Transverse colon (tissue), 4 donors: ENCODE results near the gene DOCK1. TPM values are rescaled to one million over a fixed set of nuclear protein-coding genes. Genes with fewer than 3 reads are reported as not detected.

ENCODE experiments used
- DNase-seq: peaks from one replicate; pipeline ENCODE4 v3.0.0-alpha.2; 2019
- H3K27ac ChIP-seq, 4 donors: fragments of 200-600 bp; sonication (generic); 2 replicates each; pipeline ENCODE4 v1.5.1; 2016 to 2018; ENCODE audit warnings: inconsistent platforms in 4 of 4
- H3K27me3 ChIP-seq: fragments of 200-600 bp; sonication (generic); 2 replicates; pipeline ENCODE4 v1.5.1; 2017; ENCODE audit warnings: inconsistent platforms
- H3K36me3 ChIP-seq, 4 donors: fragments of 200-600 bp; sonication (generic); 2 replicates each; pipeline ENCODE4 v1.5.1; 2017 to 2019; ENCODE audit warnings: inconsistent platforms in 4 of 4
- H3K4me1 ChIP-seq, 4 donors: fragments of 200-600 bp; sonication (generic); 2 replicates each; pipeline ENCODE4 v1.5.1; 2017 to 2020; ENCODE audit warnings: inconsistent platforms in 4 of 4
- H3K4me3 ChIP-seq, 4 donors: fragments of 200-600 bp; sonication (generic); 1 replicate in 1 of 4; 2 replicates in 3 of 4; pipeline versions ENCODE4 v1.5.1 to v1.6.1; 2017 to 2019; ENCODE audit warnings: inconsistent platforms in 4 of 4
- H3K9me3 ChIP-seq, 2 donors: fragments of 200-600 bp; sonication (generic); 2 replicates each; pipeline ENCODE4 v1.5.1; 2017 to 2019; ENCODE audit warnings: inconsistent platforms in 2 of 2
- EP300 ChIP-seq: sonication (generic); formaldehyde crosslinking; IDR thresholded peaks from one replicate; pipeline ENCODE4 v1.6.1; 2017; ENCODE audit warnings: antibody characterized with exemption, low read depth
- POLR2A ChIP-seq: fragments of 450-650 bp; IDR thresholded peaks from one replicate; pipeline ENCODE4 v1.6.1; 2016; ENCODE audit warnings: antibody characterized with exemption, mild to moderate bottlenecking, moderate library complexity
- POLR2AphosphoS5 ChIP-seq, 3 donors: sonication (generic); formaldehyde crosslinking; IDR thresholded peaks; one replicate each; pipeline ENCODE4 v1.6.1; 2016; ENCODE audit warnings: antibody characterized with exemption in 3 of 3
- WGBS, 2 donors: methylation state at CpG; one replicate each; pipeline ENCODE4 v1.1.5; 2018; ENCODE audit warnings: low coverage in 1 of 2; 5-methylcytosine and 5-hydroxymethylcytosine counted together
- in situ Hi-C, 4 donors: fragments of 200-750 bp; cut with MboI; loops; one replicate each; pipeline versions ENCODE4 v1.15.0 to v1.15.1; 2017; ENCODE audit warnings: low sequenced_read_pairs in 3 of 4, low pct_ligation_motif_present in 1 of 4, low pct_unique_long_range_greater_than_20kb in 1 of 4
- intact Hi-C: fragments of 100-400 bp; cut with DNase I; formaldehyde crosslinking; loops from one replicate; pipeline ENCODE4 v1.15.1; 2023; ENCODE audit warnings: low total_unique reads
- total RNA-seq, 4 donors: library from RNA; depleted of rRNA; stranded (reverse); fragments of >200 nt; gene quantifications; one replicate each; pipeline ENCODE4 v1.1.0, GENCODE V29; 2016
- TF ChIP-seq, protein P1 (sequence below), 5 experiments: fragments of 200-600 bp in 3 of 5; fragments of 450-650 bp in 2 of 5; sonication (generic) in 3 of 5; IDR thresholded peaks; 1 replicate in 2 of 5; 2 replicates in 3 of 5; pipeline ENCODE4 v1.5.1; 2016 to 2017; ENCODE audit warnings: antibody characterized with exemption in 5 of 5, inconsistent platforms in 3 of 5, mild to moderate bottlenecking in 2 of 5, moderate library complexity in 1 of 5

Gene DOCK1
- total RNA-seq, 4 donors from 2014 or later, result 75.1 to 200 (median 92.5) TPM

DNA sequence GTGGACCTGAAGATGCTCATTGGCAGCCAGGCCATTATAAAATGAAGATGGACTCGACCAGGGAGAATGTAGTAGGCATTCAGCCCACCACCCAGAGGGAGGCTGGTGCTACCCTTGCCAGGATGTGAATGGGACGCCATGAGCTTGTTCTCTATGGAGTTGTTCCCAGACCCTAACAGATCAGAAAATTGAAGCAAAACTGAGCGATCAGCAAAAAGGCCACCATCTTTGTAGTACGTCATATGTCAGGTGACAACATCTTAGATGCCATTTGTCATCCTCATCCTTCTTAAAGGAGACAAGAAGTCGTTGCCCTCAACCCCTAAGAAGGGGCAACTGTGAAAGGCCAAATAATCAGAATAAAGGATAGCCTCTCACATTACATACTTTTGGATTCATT is 61.7 kb downstream of the DOCK1 start:
- no peaks in the 10 kb centered on the region for H3K27me3 ChIP-seq
- intact Hi-C loops (no loop called here), in situ Hi-C loops (no loop called here)
- no peaks in the 10 kb centered on the region for H3K4me1 ChIP-seq
- DNase-seq, result no peak
- TF ChIP-seq, protein P1, sequence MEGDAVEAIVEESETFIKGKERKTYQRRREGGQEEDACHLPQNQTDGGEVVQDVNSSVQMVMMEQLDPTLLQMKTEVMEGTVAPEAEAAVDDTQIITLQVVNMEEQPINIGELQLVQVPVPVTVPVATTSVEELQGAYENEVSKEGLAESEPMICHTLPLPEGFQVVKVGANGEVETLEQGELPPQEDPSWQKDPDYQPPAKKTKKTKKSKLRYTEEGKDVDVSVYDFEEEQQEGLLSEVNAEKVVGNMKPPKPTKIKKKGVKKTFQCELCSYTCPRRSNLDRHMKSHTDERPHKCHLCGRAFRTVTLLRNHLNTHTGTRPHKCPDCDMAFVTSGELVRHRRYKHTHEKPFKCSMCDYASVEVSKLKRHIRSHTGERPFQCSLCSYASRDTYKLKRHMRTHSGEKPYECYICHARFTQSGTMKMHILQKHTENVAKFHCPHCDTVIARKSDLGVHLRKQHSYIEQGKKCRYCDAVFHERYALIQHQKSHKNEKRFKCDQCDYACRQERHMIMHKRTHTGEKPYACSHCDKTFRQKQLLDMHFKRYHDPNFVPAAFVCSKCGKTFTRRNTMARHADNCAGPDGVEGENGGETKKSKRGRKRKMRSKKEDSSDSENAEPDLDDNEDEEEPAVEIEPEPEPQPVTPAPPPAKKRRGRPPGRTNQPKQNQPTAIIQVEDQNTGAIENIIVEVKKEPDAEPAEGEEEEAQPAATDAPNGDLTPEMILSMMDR (IDR thresholded peaks at IDR 0.05), result no peak
- TF ChIP-seq POLR2A (no peak), POLR2AphosphoS5 (IDR thresholded peaks at IDR 0.05) (no peak), EP300 (no peak)
- H3K4me3 ChIP-seq, result no peak overlapping the region
- WGBS, 2 donors, result 94 to 100% methylated on average over 1 to 5 of the region's 5 CpGs
- H3K9me3 ChIP-seq, result no peaks in the 10 kb centered on the region
- no peaks in the 10 kb centered on the region for H3K36me3 ChIP-seq
- no peak overlapping the region for H3K27ac ChIP-seq

DNA sequence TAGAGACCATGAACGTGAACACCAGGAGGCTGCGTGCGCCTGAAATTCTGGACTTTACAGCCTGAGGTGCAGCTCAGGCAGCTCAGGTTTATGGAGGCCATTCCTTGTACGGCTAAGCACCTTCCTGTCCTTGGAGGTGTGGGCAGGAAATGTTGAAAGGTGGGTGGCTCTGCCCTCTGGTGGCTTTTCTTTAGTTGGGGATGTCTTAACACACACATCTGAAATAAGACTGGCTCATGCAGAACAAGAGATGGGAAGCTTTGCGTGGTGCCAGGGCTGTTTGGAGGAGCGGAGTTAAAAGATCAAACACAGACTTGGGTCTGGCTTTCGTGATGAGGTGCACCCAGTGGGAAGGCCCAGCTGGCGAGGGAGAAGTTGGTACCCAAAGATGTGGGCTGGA is 64.1 kb downstream of the DOCK1 start:
- Histone ChIP-seq H3K4me1 (peaks cover 0 to 4% (median 0%) of the 10 kb centered on the region in 4 donors), H3K27me3 (no peaks in the 10 kb centered on the region), H3K27ac (no peak overlapping the region), H3K9me3 (no peaks in the 10 kb centered on the region), H3K4me3 (no peak overlapping the region), H3K36me3 (no peaks in the 10 kb centered on the region)
- DNase-seq, result peak; percentile 36
- TF ChIP-seq, protein P1 (IDR thresholded peaks at IDR 0.05), result peak in 3 of 5 experiments; percentile 21 to 40 (median 27)
- TF ChIP-seq POLR2A, result no peak
- WGBS, 2 donors, result 81 to 100% methylated on average over 1 to 8 of the region's 8 CpGs
- intact Hi-C loops, result no loop called here
- in situ Hi-C loops, result no loop called here

DNA sequence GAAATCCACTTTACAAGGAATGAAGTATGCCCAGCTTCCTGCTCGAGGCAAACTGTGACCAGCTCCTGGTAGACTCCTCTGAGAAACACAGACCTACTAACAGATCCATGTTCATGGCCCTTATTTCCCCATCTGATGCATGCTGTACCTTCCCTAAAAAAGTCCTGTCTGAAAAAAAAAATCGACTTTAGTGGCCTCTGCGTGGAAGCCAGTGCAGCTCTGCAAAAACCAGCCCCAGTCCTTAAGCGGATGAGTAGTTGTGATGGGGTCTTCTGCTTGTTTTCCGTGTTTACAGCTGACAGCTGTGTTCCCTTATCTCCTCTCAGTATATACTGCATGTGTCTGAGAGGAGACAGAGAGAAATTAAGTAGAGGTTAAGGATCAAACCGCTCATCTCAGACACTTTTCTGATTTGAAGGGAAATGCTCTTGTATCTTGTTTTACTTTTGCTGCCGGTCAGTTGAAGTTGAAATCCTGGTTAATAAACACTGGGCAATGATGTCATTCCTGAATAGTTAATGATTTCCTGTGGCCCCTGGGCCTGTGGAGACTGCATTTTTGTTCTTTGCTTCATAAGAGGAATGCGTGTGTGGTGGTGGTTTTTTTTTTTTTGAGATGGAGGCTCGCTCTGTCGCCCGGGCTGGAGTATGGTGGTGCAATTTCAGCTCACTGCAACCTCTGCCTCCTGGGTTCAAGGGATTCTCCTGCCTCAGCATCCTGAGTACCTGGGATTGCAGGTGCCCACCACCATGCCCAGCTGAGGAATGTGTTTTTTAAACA is 67.6 kb downstream of the DOCK1 start:
- Histone ChIP-seq H3K36me3 (no peaks in the 10 kb centered on the region), H3K4me3 (no peak overlapping the region), H3K27ac (peak overlapping the region in 3 of 4 donors; percentile 8 to 30 (median 20)), H3K9me3 (no peaks in the 10 kb centered on the region), H3K4me1 (peaks cover 0 to 4% (median 0%) of the 10 kb centered on the region in 4 donors), H3K27me3 (no peaks in the 10 kb centered on the region)
- TF ChIP-seq POLR2AphosphoS5 (IDR thresholded peaks at IDR 0.05) (no peak), POLR2A (no peak), EP300 (no peak)
- TF ChIP-seq, protein P1 (IDR thresholded peaks at IDR 0.05), result no peak
- intact Hi-C loops, result no loop called here
- DNase-seq, result no peak
- 37 to 52% methylated on average over 7 to 11 of the region's 11 CpGs for WGBS, 2 donors
- in situ Hi-C loops, result no loop called here

DNA sequence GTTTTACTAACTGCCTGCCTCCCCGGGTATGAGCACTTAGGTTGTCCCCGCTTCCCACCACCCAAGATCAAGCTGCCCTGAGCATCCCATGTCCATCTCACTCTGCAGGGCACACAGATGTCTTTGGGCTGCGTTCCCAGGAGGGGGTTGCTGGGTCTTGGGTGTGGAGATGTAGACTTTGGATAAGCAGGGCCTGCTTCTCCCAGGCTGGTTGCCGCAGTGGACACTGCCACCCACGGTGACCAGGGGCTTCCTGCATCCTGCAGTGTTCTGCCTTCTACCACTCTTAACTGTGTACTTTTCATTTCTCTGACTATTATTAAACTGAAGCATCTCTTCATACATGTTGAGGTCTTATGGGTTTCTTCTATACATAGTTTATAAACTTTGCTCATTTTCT is 70.0 kb downstream of the DOCK1 start:
- in situ Hi-C loops, result no loop called here
- no peaks in the 10 kb centered on the region for H3K9me3 ChIP-seq
- DNase-seq, result no peak
- 83% methylated on average over 5 of the region's 5 CpGs; no CpG with 5 or more reads in 1 of the 2 donors for WGBS, 2 donors
- H3K4me3 ChIP-seq, result no peak overlapping the region
- intact Hi-C loops, result no loop called here
- H3K27me3 ChIP-seq, result no peaks in the 10 kb centered on the region
- TF ChIP-seq POLR2A (no peak), POLR2AphosphoS5 (IDR thresholded peaks at IDR 0.05) (no peak), EP300 (no peak)
- TF ChIP-seq, protein P1 (IDR thresholded peaks at IDR 0.05), result no peak
- peaks cover 0 to 6% (median 0%) of the 10 kb centered on the region in 4 donors for H3K36me3 ChIP-seq
- H3K27ac ChIP-seq, result no peak overlapping the region
- peaks cover 0 to 4% (median 0%) of the 10 kb centered on the region in 4 donors for H3K4me1 ChIP-seq
